H7 (cell line): Measurements from ENCODE around the gene NKX2-4. TPM values are rescaled to one million over a fixed set of nuclear protein-coding genes. Genes with fewer than 3 reads are reported as not detected.
"Not testable (repeated sequence)": the region's sequence is repeated elsewhere in the genome, so short reads cannot be mapped to it uniquely, and the experiment has no call there.

ENCODE experiments used
- DNase-seq: peaks from one replicate; pipeline ENCODE4 v3.0.0; 2012
- H3K27me3 ChIP-seq: 2 replicates; pipeline ENCODE4 v1.6.0; 2011; ENCODE audit warnings: mild to moderate bottlenecking, low read length; ENCODE audit not compliant: control insufficient read depth, insufficient read depth
- H3K36me3 ChIP-seq: replicated peaks from 2 replicates; pipeline ENCODE4 v1.5.1; 2011; ENCODE audit warnings: low read length; ENCODE audit not compliant: control insufficient read depth, insufficient read depth
- H3K4me3 ChIP-seq: 2 replicates; pipeline ENCODE4 v1.5.1; 2011; ENCODE audit warnings: low read depth, mild to moderate bottlenecking, control low read depth, low read length, moderate library complexity; ENCODE audit not compliant: insufficient read depth
- total RNA-seq: library from RNA; depleted of rRNA; stranded (reverse); fragments of >200 nt; shearing (Covaris generic); gene quantifications from 2 replicates; pipeline ENCODE4 v1.2.3, GENCODE V29; 2014; rRNA removed

The NKX2-4 gene
- total RNA-seq = not detected in 2 replicates

GRCh38 chr20:21397341-21398108 lies at the start of gene NKX2-4:
Gene NKX2-4 (minus strand): TSS chr20:21397526. CDS start chr20:21397399, 127 bp downstream.
- DNase-seq = peak; percentile 70
- Histone ChIP-seq H3K27me3 (peaks cover 92% of the 10 kb centered on the region), H3K36me3 (no peaks in the 10 kb centered on the region), H3K4me3 (peak within 1 kb of the TSS; percentile 25; the same call in 1 of the 2 replicates)

GRCh38 chr20:21437816-21438215 lies 40.5 kb upstream of the NKX2-4 start:
- Histone ChIP-seq H3K36me3 (no peaks in the 10 kb centered on the region), H3K27me3 (no peaks in the 10 kb centered on the region), H3K4me3 (no peak overlapping the region)
- no peak for DNase-seq

- no peak overlapping the region for H3K4me3 ChIP-seq
- no peaks in the 10 kb centered on the region for H3K27me3 ChIP-seq
- no peak for DNase-seq
- H3K36me3 ChIP-seq = no peaks in the 10 kb centered on the region
Observed at GRCh38 chr20:21437248-21437647, 39.9 kb upstream of the NKX2-4 start.

- Histone ChIP-seq H3K4me3 (no peak overlapping the region), H3K27me3 (no peaks in the 10 kb centered on the region), H3K36me3 (no peaks in the 10 kb centered on the region)
- no peak for DNase-seq
Observed at GRCh38 chr20:21436205-21436604, 38.9 kb upstream of the NKX2-4 start.

GRCh38 chr20:21435576-21435975 lies 38.2 kb upstream of the NKX2-4 start:
- H3K4me3 ChIP-seq = no peak overlapping the region
- peak; percentile 25 for DNase-seq
- H3K27me3 ChIP-seq = no peaks in the 10 kb centered on the region
- H3K36me3 ChIP-seq = no peaks in the 10 kb centered on the region

- H3K27me3 ChIP-seq = no peaks in the 10 kb centered on the region
- no peak for DNase-seq
- H3K36me3 ChIP-seq = no peaks in the 10 kb centered on the region
- no peak overlapping the region for H3K4me3 ChIP-seq
Observed at GRCh38 chr20:21433329-21433890, 36.1 kb upstream of the NKX2-4 start.

- Histone ChIP-seq H3K4me3 (no peak overlapping the region), H3K27me3 (no peaks in the 10 kb centered on the region), H3K36me3 (no peaks in the 10 kb centered on the region)
- no peak for DNase-seq
Observed at GRCh38 chr20:21432911-21433310, 35.6 kb upstream of the NKX2-4 start.

- no peaks in the 10 kb centered on the region for H3K36me3 ChIP-seq
- DNase-seq = no peak
- H3K4me3 ChIP-seq = no peak overlapping the region
- no peaks in the 10 kb centered on the region for H3K27me3 ChIP-seq
Observed at GRCh38 chr20:21430020-21430419, 32.7 kb upstream of the NKX2-4 start.

- Histone ChIP-seq H3K4me3 (no peak overlapping the region), H3K27me3 (no peaks in the 10 kb centered on the region), H3K36me3 (no peaks in the 10 kb centered on the region)
- no peak for DNase-seq
Observed at GRCh38 chr20:21424846-21425245, 27.5 kb upstream of the NKX2-4 start.

- not testable (repeated sequence) for DNase-seq, H3K4me3 ChIP-seq, H3K27me3 ChIP-seq, H3K36me3 ChIP-seq
Observed at GRCh38 chr20:21423712-21424111, 26.4 kb upstream of the NKX2-4 start.

GRCh38 chr20:21421601-21422236 lies 24.4 kb upstream of the NKX2-4 start:
- Histone ChIP-seq H3K36me3 (no peaks in the 10 kb centered on the region), H3K27me3 (no peaks in the 10 kb centered on the region), H3K4me3 (no peak overlapping the region)
- no peak for DNase-seq

GRCh38 chr20:21419147-21419546 lies 21.8 kb upstream of the NKX2-4 start:
- H3K36me3 ChIP-seq, H3K4me3 ChIP-seq, H3K27me3 ChIP-seq, DNase-seq: not testable (repeated sequence)

- not testable (repeated sequence) for H3K27me3 ChIP-seq, H3K36me3 ChIP-seq, DNase-seq, H3K4me3 ChIP-seq
Observed at GRCh38 chr20:21413996-21414395, 16.7 kb upstream of the NKX2-4 start.

- Histone ChIP-seq H3K4me3 (no peak overlapping the region), H3K27me3 (no peaks in the 10 kb centered on the region), H3K36me3 (no peaks in the 10 kb centered on the region)
- no peak for DNase-seq
Observed at GRCh38 chr20:21411725-21412124, 14.4 kb upstream of the NKX2-4 start.

- no peaks in the 10 kb centered on the region for H3K36me3 ChIP-seq
- no peak for DNase-seq
- no peak overlapping the region for H3K4me3 ChIP-seq
- peaks cover 80% of the 10 kb centered on the region for H3K27me3 ChIP-seq
Observed at GRCh38 chr20:21399005-21399475, 1.7 kb upstream of the NKX2-4 start.
